GM12892 (cell line): ENCODE results near the gene GPR146.

Experiments used
- POLR2A ChIP-seq: IDR thresholded peaks from 2 replicates; pipeline ENCODE4 v1.6.1; 2011; ENCODE audit warnings: low read depth, low read length, control low read depth
- POLR2AphosphoS5 ChIP-seq: IDR thresholded peaks from 2 replicates; pipeline ENCODE4 v1.6.1; 2011; ENCODE audit warnings: low read depth, low read length, control low read depth

DNA sequence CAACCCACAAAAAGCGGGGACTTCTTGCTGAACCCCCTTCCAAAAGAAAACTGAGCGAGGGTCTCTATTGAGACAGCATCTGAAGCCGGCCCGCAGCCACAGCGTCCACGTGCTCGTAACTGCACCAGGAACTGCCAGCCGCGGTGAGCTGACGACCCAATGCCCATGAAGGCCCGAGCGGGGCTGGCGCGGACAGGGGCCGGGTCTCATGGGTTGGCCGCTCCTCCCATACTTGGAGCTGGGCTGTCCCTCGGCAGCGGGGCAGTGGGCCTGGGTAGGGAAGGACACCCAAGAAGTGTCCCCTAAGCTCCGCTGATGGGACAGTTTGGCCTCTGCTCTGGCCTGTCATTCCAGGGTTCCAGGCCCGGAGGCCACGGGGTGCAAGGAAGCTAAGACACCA lies 39.0 kb upstream of the GPR146 start:
- TF ChIP-seq POLR2A, result no peak
- no peak for TF ChIP-seq POLR2AphosphoS5
